BE2C (cell line): ENCODE data around the gene RFPL3.

Experiments
- DNase-seq: peaks from one replicate; pipeline ENCODE4 v3.0.0-alpha.2; 2020
- H3K27me3 ChIP-seq: fragments of 250-450 bp; sonication (Bioruptor Pico); 2 replicates; pipeline ENCODE4 v1.5.1; 2020; ENCODE audit warnings: mild to moderate bottlenecking
- H3K36me3 ChIP-seq: fragments of 250-450 bp; sonication (Bioruptor Pico); 2 replicates; pipeline ENCODE4 v1.5.1; 2020; ENCODE audit warnings: mild to moderate bottlenecking
- H3K4me1 ChIP-seq: fragments of 250-450 bp; sonication (Bioruptor Pico); 2 replicates; pipeline ENCODE4 v1.5.1; 2020
- H3K4me3 ChIP-seq: 2 replicates; pipeline ENCODE4 v1.5.1; 2011; ENCODE audit warnings: low read depth, low read length
- H3K9me3 ChIP-seq: fragments of 250-450 bp; sonication (Bioruptor Pico); 2 replicates; pipeline ENCODE4 v1.5.1; 2020
- CTCF ChIP-seq: IDR thresholded peaks from 2 replicates; pipeline ENCODE4 v1.5.1; 2012; ENCODE audit warnings: mild to moderate bottlenecking, low read depth, low read length

The RFPL3 gene

GRCh38 chr22:32409977-32410376 is 52.3 kb downstream of the RFPL3 start:
- no peak for TF ChIP-seq CTCF

GRCh38 chr22:32410459-32410858 is 52.8 kb downstream of the RFPL3 start:
- no peak for DNase-seq
- H3K36me3 ChIP-seq: peaks cover 33% of the 10 kb centered on the region
- no peaks in the 10 kb centered on the region for H3K4me1 ChIP-seq
- no peak for TF ChIP-seq CTCF
- H3K27me3 ChIP-seq: no peaks in the 10 kb centered on the region
- no peaks in the 10 kb centered on the region for H3K9me3 ChIP-seq
- H3K4me3 ChIP-seq: no peak overlapping the region; the same call in 1 of the 2 replicates

More at GRCh38 chr22:32409977-32410376, 52.3 kb downstream of the RFPL3 start:
- Histone ChIP-seq H3K36me3 (peaks cover 37% of the 10 kb centered on the region), H3K9me3 (no peaks in the 10 kb centered on the region), H3K27me3 (no peaks in the 10 kb centered on the region), H3K4me1 (no peaks in the 10 kb centered on the region), H3K4me3 (no peak overlapping the region)
- no peak for DNase-seq
